CD4-positive, CD25-positive, alpha-beta regulatory T cell (primary cell): Measurements from ENCODE around the gene SMIM41. TPM values are rescaled to one million over a fixed set of nuclear protein-coding genes. Genes with fewer than 3 reads are reported as not detected.
"Not testable (repeated sequence)": the region's sequence is repeated elsewhere in the genome, so short reads cannot be mapped to it uniquely, and the experiment has no call there.

Experiments
- ATAC-seq, 2 donors: fragments of 150-1000 bp; cut with Tn5 transposase; one replicate each; pipeline ENCODE4 v1.10.0; 2021; ENCODE audit warnings: low read depth in 2 of 2, moderate number of reproducible peaks in 2 of 2, moderate library complexity in 1 of 2
- DNase-seq, 3 donors: peaks; one replicate each; pipeline versions ENCODE4 v3.0.0 to v3.0.0-alpha.2; 2012 to 2022; ENCODE audit warnings: mixed read lengths in 1 of 3
- H3K27ac ChIP-seq: one replicate; pipeline ENCODE4 v1.7.0; 2013; ENCODE audit warnings: mild to moderate bottlenecking, low read length; ENCODE audit not compliant: insufficient read depth, poor library complexity, severe bottlenecking
- H3K27me3 ChIP-seq: one replicate; pipeline ENCODE4 v1.7.0; 2013; ENCODE audit warnings: low read length; ENCODE audit not compliant: control insufficient read depth, insufficient read depth
- H3K36me3 ChIP-seq: one replicate; pipeline ENCODE4 v1.7.0; 2013; ENCODE audit warnings: mild to moderate bottlenecking, low read length, moderate library complexity; ENCODE audit not compliant: control insufficient read depth, insufficient read depth
- H3K4me1 ChIP-seq: 2 replicates; pipeline ENCODE4 v1.7.0; 2013; ENCODE audit warnings: mild to moderate bottlenecking, low read length; ENCODE audit not compliant: insufficient read depth, control insufficient read depth, poor library complexity, severe bottlenecking
- H3K4me3 ChIP-seq: one replicate; pipeline ENCODE4 v1.7.0; 2013; ENCODE audit warnings: low read depth, mild to moderate bottlenecking, low read length, moderate library complexity
- H3K9me3 ChIP-seq, 2 experiments: 1 replicate in 1 of 2; 2 replicates in 1 of 2; pipeline ENCODE4 v1.7.0; 2013; ENCODE audit warnings: low read length in 2 of 2, mild to moderate bottlenecking in 1 of 2, moderate library complexity in 1 of 2; ENCODE audit not compliant: control insufficient read depth in 2 of 2
- H3K27ac Mint-ChIP-seq, 3 donors: one replicate each; pipeline ENCODE4 v1.8.0; 2020 to 2022; ENCODE audit warnings: mild to moderate bottlenecking in 3 of 3, mixed read lengths in 3 of 3, moderate library complexity in 2 of 3
- H3K27me3 Mint-ChIP-seq: one replicate; pipeline ENCODE4 v1.8.0; 2022; ENCODE audit warnings: mild to moderate bottlenecking, mixed read lengths
- H3K36me3 Mint-ChIP-seq: one replicate; pipeline ENCODE4 v1.8.0; 2020; ENCODE audit warnings: mixed read lengths
- H3K4me1 Mint-ChIP-seq, 4 donors: one replicate each; pipeline ENCODE4 v1.8.0; 2020 to 2022; ENCODE audit warnings: mixed read lengths in 4 of 4, mild to moderate bottlenecking in 1 of 4
- H3K4me3 Mint-ChIP-seq, 4 donors: one replicate each; pipeline ENCODE4 v1.8.0; 2020 to 2022; ENCODE audit warnings: mild to moderate bottlenecking in 4 of 4, mixed read lengths in 4 of 4, moderate library complexity in 3 of 4
- H3K9me3 Mint-ChIP-seq, 7 donors: one replicate each; pipeline ENCODE4 v1.8.0; 2020 to 2022; ENCODE audit warnings: mixed read lengths in 7 of 7, mild to moderate bottlenecking in 3 of 7, moderate library complexity in 2 of 7
- polyA plus RNA-seq, 4 donors: library from polyadenylated mRNA; unstranded; fragments of 300-500 nt; fragmentation: Illumina TruSeq; gene quantifications; one replicate each; pipeline ENCODE4 v1.2.3, GENCODE V29; 2021
- total RNA-seq: library from RNA; stranded (reverse); gene quantifications from one replicate; pipeline ENCODE4 v1.2.3, GENCODE V29; 2022

SMIM41 gene
- total and polyA plus RNA-seq, 5 donors from 2014 or later, result 0.54 TPM; not detected in 4

- H3K27ac Mint-ChIP-seq, result no peak overlapping the region
- DNase-seq (peak in 1 of 3 donors; percentile 38), ATAC-seq (no peak)
- H3K4me3 ChIP-seq, result no peak overlapping the region
- H3K4me3 Mint-ChIP-seq, result no peak overlapping the region
- H3K4me1 ChIP-seq, result no peaks in the 10 kb centered on the region
- peaks cover 22% of the 10 kb centered on the region for H3K27me3 Mint-ChIP-seq
- H3K27ac ChIP-seq, result no peak overlapping the region
- peaks cover 0 to 2% (median 0%) of the 10 kb centered on the region in 7 donors for H3K9me3 Mint-ChIP-seq
- H3K36me3 Mint-ChIP-seq, result no peaks in the 10 kb centered on the region
- H3K27me3 ChIP-seq, result no peaks in the 10 kb centered on the region
- no peaks in the 10 kb centered on the region for H3K9me3 ChIP-seq
- no peaks in the 10 kb centered on the region for H3K4me1 Mint-ChIP-seq
- no peaks in the 10 kb centered on the region for H3K36me3 ChIP-seq
Measured at GRCh38 chr12:52097045-52097666, 17.7 kb downstream of the SMIM41 start.

- not testable (repeated sequence) for H3K36me3 ChIP-seq, DNase-seq, H3K36me3 Mint-ChIP-seq, H3K4me1 ChIP-seq, H3K4me3 Mint-ChIP-seq, H3K9me3 ChIP-seq, H3K4me1 Mint-ChIP-seq, H3K27me3 ChIP-seq, H3K4me3 ChIP-seq, ATAC-seq, H3K9me3 Mint-ChIP-seq, H3K27ac ChIP-seq, H3K27ac Mint-ChIP-seq
- peaks cover 50% of the 10 kb centered on the region for H3K27me3 Mint-ChIP-seq
Measured at GRCh38 chr12:52104431-52105089, 25.1 kb downstream of the SMIM41 start.

GRCh38 chr12:52116222-52117125 lies 37.0 kb downstream of the SMIM41 start:
- H3K4me3 ChIP-seq, H3K4me1 ChIP-seq, H3K9me3 Mint-ChIP-seq, H3K27ac ChIP-seq, H3K4me3 Mint-ChIP-seq, H3K27me3 ChIP-seq, H3K9me3 ChIP-seq, H3K36me3 ChIP-seq, H3K36me3 Mint-ChIP-seq: not testable (repeated sequence)
- DNase-seq, result peak; percentile 35 to 54 (median 40)
- peak in 1 of 2 donors; percentile 45 for ATAC-seq
- peak overlapping the region in 2 of 3 donors; percentile 3 to 56 for H3K27ac Mint-ChIP-seq
- H3K4me1 Mint-ChIP-seq, result peaks cover 0 to 11% (median 9%) of the 10 kb centered on the region in 4 donors
- peaks cover 15% of the 10 kb centered on the region for H3K27me3 Mint-ChIP-seq

- not testable (repeated sequence) for DNase-seq, H3K4me1 ChIP-seq, H3K36me3 Mint-ChIP-seq, H3K36me3 ChIP-seq, H3K9me3 ChIP-seq, H3K9me3 Mint-ChIP-seq, H3K4me3 Mint-ChIP-seq, H3K27me3 ChIP-seq, ATAC-seq, H3K27ac ChIP-seq, H3K4me3 ChIP-seq
- H3K4me1 Mint-ChIP-seq, result peaks cover 0 to 17% (median 12%) of the 10 kb centered on the region in 4 donors
- H3K27me3 Mint-ChIP-seq, result peaks cover 18% of the 10 kb centered on the region
- H3K27ac Mint-ChIP-seq, result peak overlapping the region in 1 of 3 donors; percentile 72
Measured at GRCh38 chr12:52117806-52118475, 38.4 kb downstream of the SMIM41 start.

DNA sequence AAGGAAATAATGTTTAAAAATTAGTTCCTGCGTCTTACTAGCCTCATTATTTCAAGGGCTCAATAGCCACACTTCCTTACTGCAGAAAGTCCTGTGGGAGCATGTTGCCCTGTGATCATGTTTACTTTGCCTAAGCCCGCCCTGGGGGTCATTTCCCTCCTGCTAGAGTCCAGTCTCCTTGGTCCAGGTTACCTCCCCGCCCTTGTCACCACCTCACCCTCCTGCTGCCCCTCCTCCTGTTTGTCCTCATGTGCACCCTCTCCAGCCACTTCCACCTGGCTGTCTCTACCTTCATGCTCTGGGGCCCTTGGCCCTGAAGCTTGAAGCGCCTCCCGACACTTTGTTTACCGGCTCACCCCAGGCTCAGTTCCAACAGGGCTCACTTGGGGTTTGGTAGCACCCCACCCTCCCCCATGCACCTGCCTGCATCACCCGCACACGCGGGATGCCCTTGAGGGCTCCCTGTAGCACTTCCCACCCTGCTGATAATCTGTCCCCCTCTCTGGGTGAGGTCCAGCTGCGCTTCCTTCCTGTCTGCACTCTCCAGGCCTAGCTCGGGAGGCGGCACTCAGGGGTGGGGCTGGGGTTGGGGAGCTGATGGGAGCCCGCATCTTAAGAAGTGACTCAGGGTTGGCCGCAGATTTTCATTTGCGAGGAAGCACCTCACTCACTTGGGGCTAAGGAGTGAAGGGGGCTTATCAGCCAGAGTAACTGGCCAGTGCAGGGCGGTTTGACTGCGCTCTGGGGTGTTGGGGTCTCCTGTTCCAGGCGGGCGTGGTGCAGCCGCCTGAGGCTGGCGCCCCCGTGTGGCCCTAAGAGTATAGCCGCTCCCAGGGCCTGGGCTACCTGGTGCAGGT lies 40.1 kb downstream of the SMIM41 start:
- Histone ChIP-seq H3K27me3 (no peaks in the 10 kb centered on the region), H3K36me3 (no peaks in the 10 kb centered on the region), H3K27ac (no peak overlapping the region), H3K4me3 (no peak overlapping the region), H3K4me1 (peaks cover 6% of the 10 kb centered on the region), H3K9me3 (no peaks in the 10 kb centered on the region)
- H3K36me3 Mint-ChIP-seq, result no peaks in the 10 kb centered on the region
- H3K9me3 Mint-ChIP-seq, result peaks cover 0 to 3% (median 0%) of the 10 kb centered on the region in 7 donors
- peak in 1 of 2 donors; percentile 40 for ATAC-seq
- H3K27me3 Mint-ChIP-seq, result peaks cover 12% of the 10 kb centered on the region
- H3K4me3 Mint-ChIP-seq, result no peak overlapping the region
- H3K4me1 Mint-ChIP-seq, result peaks cover 0 to 17% (median 12%) of the 10 kb centered on the region in 4 donors
- peak in 2 of 3 donors; percentile 22 to 38 for DNase-seq
- H3K27ac Mint-ChIP-seq, result peak overlapping the region in 1 of 3 donors; percentile 51

GRCh38 chr12:52120951-52121823 lies 41.7 kb downstream of the SMIM41 start:
- Mint-ChIP-seq H3K4me3 (no peak overlapping the region), H3K27ac (no peak overlapping the region), H3K4me1 (peaks cover 0 to 17% (median 12%) of the 10 kb centered on the region in 4 donors), H3K9me3 (peaks cover 0 to 3% (median 0%) of the 10 kb centered on the region in 7 donors), H3K27me3 (peaks cover 19% of the 10 kb centered on the region), H3K36me3 (no peaks in the 10 kb centered on the region)
- Histone ChIP-seq H3K27ac (no peak overlapping the region), H3K4me3 (no peak overlapping the region), H3K9me3 (no peaks in the 10 kb centered on the region), H3K27me3 (no peaks in the 10 kb centered on the region), H3K36me3 (no peaks in the 10 kb centered on the region), H3K4me1 (peaks cover 6% of the 10 kb centered on the region)
- ATAC-seq (no peak), DNase-seq (no peak)
